ENCODE data around the gene ERBB4. TPM values are rescaled to one million over a fixed set of nuclear protein-coding genes. Genes with fewer than 3 reads are reported as not detected.

Gene ERBB4
- total RNA-seq, 1 experiment from 2014 or later, result not detected

- ChIA-PET POLR2A (interaction anchor here (0.7 kb wide), 1 partner anchor 1823 kb away, joined by 3 read pairs; no protein-coding TSS in a partner anchor), CTCF (interaction anchor here (0.8 kb wide), 1 partner anchor 46 kb away, joined by 3 read pairs; no protein-coding TSS in a partner anchor)
- intact Hi-C loops (cut with micrococcal nuclease), result no loop called here
- Mint-ChIP-seq H3K9me3 (ENCODE audit: unreplicated experiment) (no peaks in the 10 kb centered on the region), H3K27me3 (ENCODE audit: insufficient read depth, unreplicated experiment) (peaks cover 17% of the 10 kb centered on the region), H3K4me3 (ENCODE audit: unreplicated experiment) (no peak overlapping the region), H3K27ac (ENCODE audit: low read depth, unreplicated experiment) (no peak overlapping the region), H3K36me3 (ENCODE audit: insufficient read depth, unreplicated experiment) (no peaks in the 10 kb centered on the region), H3K4me1 (ENCODE audit: insufficient read depth, unreplicated experiment) (no peaks in the 10 kb centered on the region)
- TF ChIP-seq CTCF (IDR thresholded peaks at IDR 0.05; ENCODE audit: unreplicated experiment), result no peak
- no TSS peak for BruUV-seq (replicated peaks)
- no peak for DNase-seq (ENCODE audit: unreplicated experiment)
Observed at GRCh38 chr2:211671977-211672376, 866.6 kb downstream of the ERBB4 start.

- TF ChIP-seq CTCF (IDR thresholded peaks at IDR 0.05; ENCODE audit: unreplicated experiment), result no peak
- intact Hi-C loops (cut with micrococcal nuclease), result no loop called here
- H3K27me3 Mint-ChIP-seq (ENCODE audit: insufficient read depth, unreplicated experiment), result peaks cover 21% of the 10 kb centered on the region
- no peaks in the 10 kb centered on the region for H3K4me1 Mint-ChIP-seq (ENCODE audit: insufficient read depth, unreplicated experiment)
- POLR2A ChIA-PET, result no interaction called here
- H3K36me3 Mint-ChIP-seq (ENCODE audit: insufficient read depth, unreplicated experiment), result no peaks in the 10 kb centered on the region
- H3K27ac Mint-ChIP-seq (ENCODE audit: low read depth, unreplicated experiment), result no peak overlapping the region
- no TSS peak for BruUV-seq (replicated peaks)
- DNase-seq (ENCODE audit: unreplicated experiment), result no peak
- no peaks in the 10 kb centered on the region for H3K9me3 Mint-ChIP-seq (ENCODE audit: unreplicated experiment)
- CTCF ChIA-PET, result no interaction called here
- no peak overlapping the region for H3K4me3 Mint-ChIP-seq (ENCODE audit: unreplicated experiment)
Observed at GRCh38 chr2:211665299-211665698, 873.3 kb downstream of the ERBB4 start.

- DNase-seq (ENCODE audit: unreplicated experiment), result no peak
- peaks cover 31% of the 10 kb centered on the region for H3K27me3 Mint-ChIP-seq (ENCODE audit: insufficient read depth, unreplicated experiment)
- ChIA-PET POLR2A (no interaction called here), CTCF (no interaction called here)
- intact Hi-C loops (cut with micrococcal nuclease), result no loop called here
- no peak for TF ChIP-seq CTCF (IDR thresholded peaks at IDR 0.05; ENCODE audit: unreplicated experiment)
- BruUV-seq (replicated peaks), result no TSS peak
- no peak overlapping the region for H3K4me3 Mint-ChIP-seq (ENCODE audit: unreplicated experiment)
- no peaks in the 10 kb centered on the region for H3K9me3 Mint-ChIP-seq (ENCODE audit: unreplicated experiment)
- H3K27ac Mint-ChIP-seq (ENCODE audit: low read depth, unreplicated experiment), result no peak overlapping the region
- H3K4me1 Mint-ChIP-seq (ENCODE audit: insufficient read depth, unreplicated experiment), result no peaks in the 10 kb centered on the region
- no peaks in the 10 kb centered on the region for H3K36me3 Mint-ChIP-seq (ENCODE audit: insufficient read depth, unreplicated experiment)
Observed at GRCh38 chr2:211664321-211664720, 874.3 kb downstream of the ERBB4 start.

GRCh38 chr2:211654211-211654780, 884.3 kb downstream of the ERBB4 start:
- ChIA-PET CTCF (no interaction called here), POLR2A (no interaction called here)
- peaks cover 43% of the 10 kb centered on the region for H3K27me3 Mint-ChIP-seq (ENCODE audit: insufficient read depth, unreplicated experiment)
- BruUV-seq (replicated peaks), result no TSS peak
- intact Hi-C loops (cut with micrococcal nuclease), result no loop called here
- DNase-seq (ENCODE audit: unreplicated experiment), result no peak
- no peak overlapping the region for H3K27ac Mint-ChIP-seq (ENCODE audit: low read depth, unreplicated experiment)
- H3K4me1 Mint-ChIP-seq (ENCODE audit: insufficient read depth, unreplicated experiment), result no peaks in the 10 kb centered on the region
- TF ChIP-seq CTCF (IDR thresholded peaks at IDR 0.05; ENCODE audit: unreplicated experiment), result no peak
- H3K4me3 Mint-ChIP-seq (ENCODE audit: unreplicated experiment), result no peak overlapping the region
- no peaks in the 10 kb centered on the region for H3K36me3 Mint-ChIP-seq (ENCODE audit: insufficient read depth, unreplicated experiment)
- H3K9me3 Mint-ChIP-seq (ENCODE audit: unreplicated experiment), result no peaks in the 10 kb centered on the region
